Gastrocnemius medialis (tissue), 4 donors: ENCODE results near the gene UPK3BL1.
"Not testable (repeated sequence)": the region's sequence is repeated elsewhere in the genome, so short reads cannot be mapped to it uniquely, and the experiment has no call there.

Experiments
- POLR2A ChIP-seq, 2 donors: fragments of 450-650 bp; IDR thresholded peaks; one replicate each; pipeline ENCODE4 v1.6.1; 2017; ENCODE audit warnings: antibody characterized with exemption in 2 of 2, mild to moderate bottlenecking in 2 of 2, moderate library complexity in 2 of 2
- TF ChIP-seq, protein P1 (sequence below), 5 experiments: fragments of 450-650 bp in 3 of 5; fragments of 200-600 bp in 2 of 5; sonication (generic) in 2 of 5; IDR thresholded peaks in 4 of 5; conservative IDR thresholded peaks in 1 of 5; 1 replicate in 4 of 5; 2 replicates in 1 of 5; pipeline ENCODE4 v1.5.1; 2016 to 2019; ENCODE audit warnings: antibody characterized with exemption in 5 of 5, mild to moderate bottlenecking in 3 of 5, moderate library complexity in 3 of 5

DNA sequence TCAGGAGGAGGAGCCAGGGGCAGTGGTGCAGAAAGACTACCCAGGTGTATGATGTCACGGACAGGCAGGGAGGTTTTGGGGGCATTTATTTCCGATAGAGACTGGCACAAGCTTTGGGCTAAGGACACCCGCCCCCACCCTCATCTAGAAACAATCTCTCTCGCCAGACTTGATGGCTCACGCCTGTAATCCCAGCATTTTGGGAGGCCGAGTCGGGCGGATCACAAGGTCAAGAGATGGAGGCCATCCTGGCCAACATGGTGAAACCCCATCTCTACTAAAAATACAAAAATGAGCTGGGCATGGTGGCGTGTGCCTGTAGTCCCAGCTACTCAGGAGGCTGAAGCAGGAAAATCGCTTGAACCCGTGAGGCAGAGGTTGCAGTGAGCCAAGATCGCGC is 5.6 kb downstream of the UPK3BL1 start:
- TF ChIP-seq, protein P1, sequence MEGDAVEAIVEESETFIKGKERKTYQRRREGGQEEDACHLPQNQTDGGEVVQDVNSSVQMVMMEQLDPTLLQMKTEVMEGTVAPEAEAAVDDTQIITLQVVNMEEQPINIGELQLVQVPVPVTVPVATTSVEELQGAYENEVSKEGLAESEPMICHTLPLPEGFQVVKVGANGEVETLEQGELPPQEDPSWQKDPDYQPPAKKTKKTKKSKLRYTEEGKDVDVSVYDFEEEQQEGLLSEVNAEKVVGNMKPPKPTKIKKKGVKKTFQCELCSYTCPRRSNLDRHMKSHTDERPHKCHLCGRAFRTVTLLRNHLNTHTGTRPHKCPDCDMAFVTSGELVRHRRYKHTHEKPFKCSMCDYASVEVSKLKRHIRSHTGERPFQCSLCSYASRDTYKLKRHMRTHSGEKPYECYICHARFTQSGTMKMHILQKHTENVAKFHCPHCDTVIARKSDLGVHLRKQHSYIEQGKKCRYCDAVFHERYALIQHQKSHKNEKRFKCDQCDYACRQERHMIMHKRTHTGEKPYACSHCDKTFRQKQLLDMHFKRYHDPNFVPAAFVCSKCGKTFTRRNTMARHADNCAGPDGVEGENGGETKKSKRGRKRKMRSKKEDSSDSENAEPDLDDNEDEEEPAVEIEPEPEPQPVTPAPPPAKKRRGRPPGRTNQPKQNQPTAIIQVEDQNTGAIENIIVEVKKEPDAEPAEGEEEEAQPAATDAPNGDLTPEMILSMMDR (IDR thresholded peaks at IDR 0.05 in 4 of 5, conservative IDR thresholded peaks at IDR 0.05 in 1 of 5): not testable (repeated sequence)
- TF ChIP-seq POLR2A (IDR thresholded peaks at IDR 0.05): not testable (repeated sequence)
